ENCODE results near the gene ZYX.
A peak's percentile ranks its signal among the peaks of the same experiment; 100 is the strongest.

The ZYX gene

DNA sequence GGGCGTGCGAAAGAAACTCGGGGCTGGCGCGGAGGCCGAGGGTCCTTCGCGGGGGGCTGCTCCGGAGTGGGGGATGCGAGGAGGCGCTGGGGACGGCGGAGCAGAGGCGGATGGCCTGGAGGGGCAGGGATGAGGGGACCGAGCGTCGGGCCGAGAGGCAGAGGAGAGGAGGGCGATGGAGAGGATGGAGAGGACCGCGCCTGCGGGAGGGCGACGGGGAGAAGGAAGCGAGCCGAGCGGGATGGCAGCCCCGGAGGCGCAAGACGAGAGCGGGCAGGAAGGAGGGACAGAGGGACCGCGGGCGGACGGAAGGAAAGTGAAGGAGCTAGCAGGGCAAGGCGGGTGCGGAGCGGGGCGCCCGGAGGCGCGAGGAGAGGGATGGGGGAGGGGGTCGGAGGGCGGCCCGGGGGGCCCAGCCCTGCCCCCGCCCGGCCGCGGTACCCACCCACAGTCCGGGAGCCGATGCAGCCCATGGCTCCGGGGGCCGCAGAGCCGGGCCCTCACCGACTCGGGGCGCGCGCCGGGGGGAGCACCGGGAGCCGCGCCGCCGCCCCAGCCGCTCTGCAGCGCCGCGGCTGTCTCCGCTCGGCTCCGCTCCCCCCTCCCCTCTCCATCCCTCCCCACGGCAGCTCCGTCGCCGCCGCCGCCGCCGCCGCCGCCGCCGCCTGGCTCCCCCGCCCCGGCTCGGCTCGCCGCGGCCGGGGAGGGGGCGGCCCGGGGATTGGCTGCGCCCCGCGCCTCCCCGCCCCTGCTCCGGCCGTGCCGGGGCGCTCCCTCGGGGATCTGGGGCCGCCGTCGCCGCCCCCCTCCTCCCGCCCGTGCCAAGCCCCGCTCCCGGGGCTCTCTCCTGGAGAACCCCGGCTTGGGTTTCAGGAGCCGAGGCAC is 18.8 kb upstream of the ZYX start, which contains the start of gene FAM131B:
TSS of gene FAM131B (minus strand) at position 583 of the 885 bp plus-strand sequence. CDS start at position 473, 110 bp downstream.
- peak in 1 of 2 donors; percentile 45 for DNase-seq

- DNase-seq: no peak
Observed at GRCh38 chr7:143363016-143363937, 17.9 kb upstream of the ZYX start.

DNA sequence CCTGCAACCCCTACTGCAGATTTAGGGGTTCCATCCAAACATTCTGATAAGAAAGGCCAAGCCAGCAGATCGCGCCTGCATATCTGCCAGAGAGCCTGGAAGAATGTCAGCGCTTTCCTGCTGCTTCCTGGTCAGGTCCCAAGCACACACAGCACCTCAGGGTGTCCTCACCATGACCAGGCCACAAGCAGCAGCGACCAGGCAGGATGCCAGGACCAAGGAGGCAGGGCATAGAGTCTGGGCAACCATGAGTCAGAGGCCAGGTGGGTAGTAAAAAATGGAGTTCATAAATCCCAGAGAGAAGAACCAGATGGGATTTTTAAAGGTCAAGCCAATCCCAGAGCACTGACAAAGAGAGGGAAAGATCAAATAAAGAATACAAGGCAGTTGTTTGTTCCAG is 13.2 kb upstream of the ZYX start:
- no peak for DNase-seq

GRCh38 chr7:143368387-143368786 is 12.8 kb upstream of the ZYX start:
- DNase-seq: no peak

DNA sequence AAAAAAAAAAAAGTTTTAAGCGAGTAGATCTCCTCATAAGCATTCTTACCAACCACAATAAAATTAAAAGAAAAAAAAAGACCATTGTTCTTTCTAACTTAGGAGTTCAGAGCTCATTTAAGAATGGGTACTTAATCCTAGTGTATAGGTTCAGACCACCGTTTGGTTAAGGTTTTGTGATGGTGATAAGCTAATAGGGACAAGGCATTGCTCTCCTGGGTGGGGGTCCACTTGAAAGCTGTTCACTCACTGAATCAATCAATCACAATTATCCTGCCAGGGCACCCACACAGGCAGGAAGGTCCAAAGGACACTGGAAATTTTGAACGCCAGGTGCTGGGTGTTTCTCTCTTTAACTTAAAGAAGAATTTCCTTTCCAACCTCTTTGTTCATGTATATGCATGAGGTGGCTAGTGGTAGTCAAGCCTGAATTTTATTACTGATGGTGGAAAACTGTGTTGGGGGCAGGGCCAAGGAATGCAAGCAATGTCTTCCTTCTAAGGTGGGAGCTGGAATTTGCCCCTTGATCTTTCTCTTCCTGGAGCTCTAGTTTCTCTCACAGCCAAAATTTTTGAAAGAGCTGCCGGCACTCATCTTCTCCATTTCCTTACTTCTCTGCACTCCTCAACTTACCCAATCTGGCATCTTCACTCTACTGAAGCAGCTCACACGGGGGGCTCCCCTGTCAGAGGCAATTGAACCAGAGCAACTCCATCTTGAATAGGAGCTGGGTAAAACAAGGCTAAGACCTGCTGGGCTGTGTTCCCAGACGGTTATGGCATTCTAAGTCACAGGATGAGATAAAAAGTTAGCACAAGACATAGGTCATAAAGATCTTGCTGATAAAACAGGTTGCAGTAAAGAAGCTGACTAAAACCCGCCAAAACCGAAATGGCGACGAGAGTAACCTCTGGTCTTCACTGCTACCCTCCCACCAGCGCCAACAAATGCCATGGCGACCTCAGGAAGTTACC is 11.2 kb upstream of the ZYX start:
- no peak for DNase-seq

DNA sequence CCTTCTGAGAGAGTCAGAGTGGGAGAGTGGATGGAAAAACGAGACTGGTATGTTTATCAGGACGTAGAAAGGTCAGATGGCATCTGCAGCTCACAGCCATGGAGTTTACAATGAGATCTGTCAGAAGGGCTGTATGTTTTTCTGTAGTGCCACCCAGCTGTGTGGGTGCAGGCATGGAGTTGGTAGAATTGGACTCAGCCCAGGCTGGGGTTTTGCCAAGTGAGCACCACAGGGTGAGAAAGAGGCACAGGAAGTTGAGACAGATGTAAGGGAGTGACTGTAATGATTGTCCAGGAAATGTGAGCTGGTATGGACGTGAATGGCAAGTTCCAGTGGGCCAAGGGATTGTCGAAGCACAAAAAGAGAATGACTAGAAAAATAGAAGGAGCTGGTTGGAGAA is 9.1 kb upstream of the ZYX start:
- DNase-seq: peak; percentile 55 to 65

- no peak for DNase-seq
Observed at GRCh38 chr7:143373255-143373794, 7.8 kb upstream of the ZYX start.

GRCh38 chr7:143374561-143374960 is 6.6 kb upstream of the ZYX start:
- DNase-seq: no peak

DNA sequence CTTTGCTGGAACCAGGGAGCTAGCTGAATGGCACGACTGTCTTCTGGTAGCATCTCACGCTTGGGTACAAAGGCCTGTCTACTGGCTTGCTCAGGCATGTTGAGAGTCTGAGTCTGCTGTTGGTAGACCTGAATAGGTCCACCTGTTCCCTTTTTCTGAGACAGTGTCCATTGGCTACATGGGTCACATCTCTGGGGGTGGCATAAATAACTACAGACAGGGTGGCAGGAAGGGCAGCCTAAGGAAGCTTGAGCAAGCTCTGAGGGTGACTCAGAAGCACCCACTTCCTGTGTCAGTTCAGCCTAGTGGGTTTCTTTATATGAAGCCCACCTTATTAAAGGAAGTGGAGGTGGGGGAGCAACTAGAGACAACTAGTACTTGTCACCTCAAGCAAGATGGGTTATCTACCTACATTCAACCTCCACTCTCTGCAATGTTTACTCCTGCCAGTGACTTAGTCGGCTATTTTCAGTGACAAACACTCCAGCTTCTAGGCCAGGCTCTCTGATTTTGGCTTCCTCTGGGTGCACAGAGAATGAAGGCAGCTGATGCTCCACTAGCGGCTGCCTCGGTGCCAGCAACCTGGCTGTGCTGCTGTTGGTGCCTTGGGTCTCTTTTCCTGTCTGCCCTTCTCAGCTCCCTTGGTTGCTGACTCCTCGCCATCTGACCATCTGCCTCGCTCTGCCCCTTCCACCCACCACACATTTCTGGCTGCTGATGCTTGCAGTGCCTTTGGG is 5.7 kb upstream of the ZYX start:
- peak; percentile 62 to 64 for DNase-seq

GRCh38 chr7:143376396-143376795 is 4.7 kb upstream of the ZYX start:
- no peak for DNase-seq

DNA sequence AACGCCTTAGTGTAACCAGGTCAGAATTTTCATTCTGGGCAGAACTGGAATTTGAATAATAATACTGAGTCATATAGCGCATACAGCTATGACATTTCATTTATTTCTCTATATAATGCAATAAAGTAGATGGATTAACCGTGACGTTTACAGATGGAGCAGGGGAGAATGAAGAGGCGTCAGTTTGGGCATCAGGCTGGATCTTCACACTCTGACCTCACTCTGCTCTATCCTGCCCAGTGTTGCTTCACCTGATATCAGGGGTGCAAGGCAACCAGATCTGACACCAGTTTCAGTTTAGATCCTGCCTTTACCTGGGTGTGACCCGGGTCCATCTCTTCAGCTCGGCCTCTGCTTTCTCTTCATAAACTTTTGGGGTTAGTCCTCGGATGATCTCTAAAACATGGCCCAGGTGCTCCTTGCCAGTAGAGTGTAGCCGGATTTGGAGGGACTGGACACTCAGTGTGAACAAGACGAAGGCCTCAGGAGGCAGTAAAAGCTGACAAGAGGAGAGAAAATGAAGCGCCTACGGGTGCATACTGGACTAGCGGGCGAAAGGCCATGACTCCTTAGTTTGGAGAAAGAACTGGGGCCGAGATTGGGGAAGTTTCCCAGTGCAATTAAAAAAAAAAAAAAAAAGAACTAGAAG is 1.4 kb upstream of the ZYX start:
- no peak for DNase-seq

DNA sequence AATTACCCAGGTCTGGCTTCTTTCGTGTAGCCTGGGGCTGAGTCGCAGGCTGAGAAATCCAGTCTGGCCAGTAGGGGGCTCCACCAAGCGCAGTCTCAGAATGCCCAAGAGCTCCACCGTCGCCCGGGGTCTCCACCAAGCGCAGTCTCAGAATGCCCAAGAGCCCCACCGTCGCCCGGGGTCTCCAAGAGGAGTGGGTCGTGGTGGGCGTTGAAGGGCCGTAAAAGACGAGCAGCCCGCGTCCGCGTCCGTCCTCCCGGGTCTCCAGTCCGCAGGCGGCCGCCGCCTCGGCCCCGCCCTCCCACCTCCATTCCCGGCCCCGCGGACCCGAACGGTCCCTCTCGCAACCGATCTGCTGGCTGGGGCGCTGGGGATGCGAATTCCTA is 892 bp upstream of the ZYX start:
- DNase-seq: peak; percentile 90

DNA sequence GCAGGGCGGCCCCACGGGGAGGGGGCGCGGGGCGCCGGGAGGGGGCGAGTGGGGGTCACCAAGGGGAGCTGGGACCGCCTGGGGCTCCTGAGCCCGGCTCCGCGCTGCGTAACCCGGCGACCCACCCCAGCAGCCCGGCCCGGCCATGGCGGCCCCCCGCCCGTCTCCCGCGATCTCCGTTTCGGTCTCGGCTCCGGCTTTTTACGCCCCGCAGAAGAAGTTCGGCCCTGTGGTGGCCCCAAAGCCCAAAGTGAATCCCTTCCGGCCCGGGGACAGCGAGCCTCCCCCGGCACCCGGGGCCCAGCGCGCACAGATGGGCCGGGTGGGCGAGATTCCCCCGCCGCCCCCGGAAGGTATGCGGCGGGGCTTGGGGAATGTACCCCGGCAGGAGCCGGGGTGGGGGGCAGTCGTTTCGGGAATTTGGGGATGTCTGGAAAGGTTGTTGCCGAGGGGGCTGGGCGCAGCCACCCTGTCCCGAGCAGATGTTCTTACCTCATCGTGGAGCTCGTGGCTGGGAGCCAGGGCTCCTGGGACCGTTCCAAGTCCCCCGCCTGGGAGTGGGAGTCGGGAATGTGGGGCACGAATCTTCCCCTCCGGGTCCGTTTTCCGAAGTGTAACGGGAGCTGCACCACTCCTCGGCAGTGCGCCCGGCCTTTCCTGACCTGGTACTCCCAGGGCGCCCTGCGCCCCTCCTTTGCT is 431 bp downstream of the ZYX start:
- no peak for DNase-seq

DNA sequence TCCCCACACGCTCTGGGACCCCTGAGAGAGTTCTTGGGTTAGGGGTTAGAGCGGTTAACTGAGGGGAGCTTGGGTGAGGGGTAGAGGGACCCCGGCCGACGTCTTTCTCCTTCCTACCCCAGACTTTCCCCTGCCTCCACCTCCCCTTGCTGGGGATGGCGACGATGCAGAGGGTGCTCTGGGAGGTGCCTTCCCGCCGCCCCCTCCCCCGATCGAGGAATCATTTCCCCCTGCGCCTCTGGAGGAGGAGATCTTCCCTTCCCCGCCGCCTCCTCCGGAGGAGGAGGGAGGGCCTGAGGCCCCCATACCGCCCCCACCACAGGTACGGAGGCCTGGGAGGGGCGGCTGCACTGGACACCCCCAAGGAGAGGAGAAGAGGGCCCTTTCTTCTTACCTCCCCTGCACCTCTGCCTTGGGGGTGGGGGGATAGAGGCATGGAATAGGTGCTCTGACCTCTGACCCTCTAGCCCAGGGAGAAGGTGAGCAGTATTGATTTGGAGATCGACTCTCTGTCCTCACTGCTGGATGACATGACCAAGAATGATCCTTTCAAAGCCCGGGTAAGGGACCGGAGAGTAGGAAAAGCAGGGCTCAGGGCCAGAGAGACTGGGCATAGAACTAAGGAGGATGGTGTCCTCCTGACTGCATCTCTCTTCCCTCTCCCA is 1.1 kb downstream of the ZYX start:
- no peak for DNase-seq

- DNase-seq: no peak
Observed at GRCh38 chr7:143382791-143383641, 1.9 kb downstream of the ZYX start.

- no peak for DNase-seq
Observed at GRCh38 chr7:143383642-143383957, 2.5 kb downstream of the ZYX start.

DNA sequence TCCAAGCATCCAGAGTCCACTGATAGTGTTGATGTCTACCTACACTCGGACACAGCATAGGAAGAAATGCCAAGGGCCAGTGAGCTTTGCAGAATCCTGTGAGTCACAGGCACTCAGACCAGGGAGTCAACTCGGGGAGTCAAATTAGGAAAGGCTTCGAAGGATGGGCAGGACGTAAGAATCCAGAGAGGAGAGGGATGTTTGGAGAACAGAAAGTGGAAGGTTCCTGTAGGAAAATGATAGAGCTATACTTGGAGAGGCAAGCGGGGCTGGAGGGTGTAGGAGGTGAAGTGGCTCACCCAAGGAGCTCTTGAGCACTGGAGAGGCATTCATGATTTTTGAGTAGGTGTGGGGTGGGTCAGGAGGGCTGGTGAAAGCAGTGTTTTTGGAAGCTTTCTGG is 3.0 kb downstream of the ZYX start:
- DNase-seq: no peak

GRCh38 chr7:143384661-143385631 is 3.8 kb downstream of the ZYX start:
- DNase-seq: no peak

All from CD4-positive, alpha-beta T cell treated with Interleukin-4 for 1 hour (primary cell).